ENCODE data around the gene OR2J1. TPM values are rescaled to one million over a fixed set of nuclear protein-coding genes. Genes with fewer than 3 reads are reported as not detected.
"Not testable (repeated sequence)": the region's sequence is repeated elsewhere in the genome, so short reads cannot be mapped to it uniquely, and the experiment has no call there.

The OR2J1 gene
- total and polyA plus RNA-seq, 2 donors (not counting 1 experiment from before 2014, with no cell fraction given) = not detected

GRCh38 chr6:29146179-29146578, 46.9 kb downstream of the OR2J1 start:
- H3K9ac ChIP-seq (ENCODE audit: insufficient read depth, low read length) = no peak overlapping the region
- H3K27me3 ChIP-seq (ENCODE audit: control insufficient read depth, insufficient read depth, low read length) = no peaks in the 10 kb centered on the region
- H3K79me2 ChIP-seq (ENCODE audit: control insufficient read depth, insufficient read depth, low read length) = no peaks in the 10 kb centered on the region
- H3K36me3 ChIP-seq (ENCODE audit: control insufficient read depth, insufficient read depth, low read length) = no peaks in the 10 kb centered on the region
- no peak overlapping the region for H3K4me2 ChIP-seq (ENCODE audit: extremely low read depth, insufficient read depth, low read length)
- no peaks in the 10 kb centered on the region for H3K4me1 ChIP-seq (ENCODE audit: control insufficient read depth, extremely low read depth, insufficient read depth, low read length)
- H3K27ac ChIP-seq (ENCODE audit: insufficient read depth, low read length) = no peak overlapping the region
- no peaks in the 10 kb centered on the region for H3K9me3 ChIP-seq (ENCODE audit: control insufficient read depth, insufficient read depth, low read depth, low read length)
- no peaks in the 10 kb centered on the region for H4K20me1 ChIP-seq (ENCODE audit: control insufficient read depth, extremely low read depth, insufficient read depth, low read length)
- H3K4me3 ChIP-seq (replicated peaks in 1 of 4; ENCODE audit: control extremely low read depth in 1 of 4, insufficient read depth in 1 of 4, low read depth in 3 of 4, low read length in 4 of 4) = no peak overlapping the region
- H2AFZ ChIP-seq (ENCODE audit: low read length) = no peak overlapping the region
- no peak for DNase-seq (ENCODE audit: low read depth in 2 of 2)
- no peak for TF ChIP-seq CTCF (conservative IDR thresholded peaks at IDR 0.05 in 1 of 2, IDR thresholded peaks at IDR 0.05 in 1 of 2; ENCODE audit: low read depth in 1 of 2, low read length in 2 of 2)
- no peak for TF ChIP-seq EZH2 (IDR thresholded peaks at IDR 0.05; ENCODE audit: low read length, missing control alignments)

GRCh38 chr6:29147074-29147473, 47.8 kb downstream of the OR2J1 start:
- H2AFZ ChIP-seq (ENCODE audit: low read length) = no peak overlapping the region
- no peaks in the 10 kb centered on the region for H3K27me3 ChIP-seq (ENCODE audit: control insufficient read depth, insufficient read depth, low read length)
- H3K9ac ChIP-seq (ENCODE audit: insufficient read depth, low read length) = no peak overlapping the region
- no peak overlapping the region for H3K4me2 ChIP-seq (ENCODE audit: extremely low read depth, insufficient read depth, low read length)
- TF ChIP-seq CTCF (conservative IDR thresholded peaks at IDR 0.05 in 1 of 2, IDR thresholded peaks at IDR 0.05 in 1 of 2; ENCODE audit: low read depth in 1 of 2, low read length in 2 of 2) = no peak
- TF ChIP-seq EZH2 (IDR thresholded peaks at IDR 0.05; ENCODE audit: low read length, missing control alignments) = no peak
- no peaks in the 10 kb centered on the region for H3K36me3 ChIP-seq (ENCODE audit: control insufficient read depth, insufficient read depth, low read length)
- no peak overlapping the region for H3K27ac ChIP-seq (ENCODE audit: insufficient read depth, low read length)
- H4K20me1 ChIP-seq (ENCODE audit: control insufficient read depth, extremely low read depth, insufficient read depth, low read length) = no peaks in the 10 kb centered on the region
- H3K79me2 ChIP-seq (ENCODE audit: control insufficient read depth, insufficient read depth, low read length) = no peaks in the 10 kb centered on the region
- no peaks in the 10 kb centered on the region for H3K9me3 ChIP-seq (ENCODE audit: control insufficient read depth, insufficient read depth, low read depth, low read length)
- no peak for DNase-seq (ENCODE audit: low read depth in 2 of 2)
- H3K4me3 ChIP-seq (replicated peaks in 1 of 4; ENCODE audit: control extremely low read depth in 1 of 4, insufficient read depth in 1 of 4, low read depth in 3 of 4, low read length in 4 of 4) = no peak overlapping the region
- no peaks in the 10 kb centered on the region for H3K4me1 ChIP-seq (ENCODE audit: control insufficient read depth, extremely low read depth, insufficient read depth, low read length)

- H3K27me3 ChIP-seq (ENCODE audit: control insufficient read depth, insufficient read depth, low read length); H4K20me1 ChIP-seq (ENCODE audit: control insufficient read depth, extremely low read depth, insufficient read depth, low read length); H3K9me3 ChIP-seq (ENCODE audit: control insufficient read depth, insufficient read depth, low read depth, low read length); H3K4me3 ChIP-seq (replicated peaks in 1 of 4; ENCODE audit: control extremely low read depth in 1 of 4, insufficient read depth in 1 of 4, low read depth in 3 of 4, low read length in 4 of 4); H2AFZ ChIP-seq (ENCODE audit: low read length); H3K4me2 ChIP-seq (ENCODE audit: extremely low read depth, insufficient read depth, low read length); H3K36me3 ChIP-seq (ENCODE audit: control insufficient read depth, insufficient read depth, low read length); H3K9ac ChIP-seq (ENCODE audit: insufficient read depth, low read length); H3K27ac ChIP-seq (ENCODE audit: insufficient read depth, low read length); H3K79me2 ChIP-seq (ENCODE audit: control insufficient read depth, insufficient read depth, low read length); DNase-seq (ENCODE audit: low read depth in 2 of 2); H3K4me1 ChIP-seq (ENCODE audit: control insufficient read depth, extremely low read depth, insufficient read depth, low read length): not testable (repeated sequence)
Observed at GRCh38 chr6:29149444-29149843, 50.2 kb downstream of the OR2J1 start.

Other genes with a start within 250 kb of the OR2J1 start
- 43.7 and 43.8 TPM in 2 replicates for gene TRIM27, start 175.5 kb upstream of the OR2J1 start, total RNA-seq
- 42.1 and 42.7 TPM in 2 replicates for gene TRIM27, start 175.5 kb upstream of the OR2J1 start, polyA plus RNA-seq
- gene ZNF311, start 94.2 kb upstream of the OR2J1 start, total RNA-seq = 3.5 and 3.6 TPM in 2 replicates
- 0.61 and 0.89 TPM in 2 replicates for gene ZNF311, start 94.2 kb upstream of the OR2J1 start, polyA plus RNA-seq
- not detected in 2 replicates for gene OR2W1, start 54.3 kb upstream of the OR2J1 start, total RNA-seq
- gene OR2W1, start 54.3 kb upstream of the OR2J1 start, polyA plus RNA-seq = not detected in 2 replicates
- gene OR2B3, start 12.2 kb upstream of the OR2J1 start, total RNA-seq = not detected in 2 replicates
- gene OR2B3, start 12.2 kb upstream of the OR2J1 start, polyA plus RNA-seq = not detected in 2 replicates
- gene OR2J3, start 8.6 kb downstream of the OR2J1 start, total RNA-seq = not detected in 2 replicates
- gene OR2J3, start 8.6 kb downstream of the OR2J1 start, polyA plus RNA-seq = not detected in 2 replicates
- not detected in 2 replicates for gene OR2J2, start 71.4 kb downstream of the OR2J1 start, total RNA-seq
- not detected in 2 replicates for gene OR2J2, start 71.4 kb downstream of the OR2J1 start, polyA plus RNA-seq
- not detected in 2 replicates for gene OR14J1, start 202.2 kb downstream of the OR2J1 start, total RNA-seq
- not detected in 2 replicates for gene OR14J1, start 202.2 kb downstream of the OR2J1 start, polyA plus RNA-seq

All from fibroblast of lung (primary cell).